Sigmoid colon (tissue), 7 donors: Measurements from ENCODE around the gene SLC44A5. TPM values are rescaled to one million over a fixed set of nuclear protein-coding genes. Genes with fewer than 3 reads are reported as not detected.

Experiments
- DNase-seq: peaks from one replicate; pipeline ENCODE4 v3.0.0-alpha.2; 2019
- H3K27ac ChIP-seq, 4 donors: fragments of 200-600 bp; sonication (generic); one replicate each; pipeline ENCODE4 v1.5.1; 2016 to 2019; ENCODE audit warnings: mild to moderate bottlenecking in 1 of 4
- H3K27me3 ChIP-seq, 3 donors: fragments of 200-600 bp; sonication (generic); one replicate each; pipeline ENCODE4 v1.5.1; 2019; ENCODE audit warnings: mild to moderate bottlenecking in 1 of 3
- H3K36me3 ChIP-seq, 4 donors: fragments of 200-600 bp; sonication (generic); one replicate each; pipeline ENCODE4 v1.5.1; 2016 to 2019
- H3K4me1 ChIP-seq, 4 donors: fragments of 200-600 bp; sonication (generic); one replicate each; pipeline ENCODE4 v1.5.1; 2017 to 2019
- H3K4me3 ChIP-seq, 4 donors: fragments of 200-600 bp; sonication (generic); one replicate each; pipeline ENCODE4 v1.5.1; 2017 to 2019; ENCODE audit warnings: mild to moderate bottlenecking in 2 of 4, moderate library complexity in 1 of 4
- H3K9me3 ChIP-seq, 4 donors: fragments of 200-600 bp in 3 of 4; sonication (generic) in 3 of 4; one replicate each; pipeline versions ENCODE4 v1.5.1 to v1.6.1; 2013 to 2019
- CTCF ChIP-seq, 4 experiments: fragments of 450-650 bp in 3 of 4; fragments of 200-600 bp in 1 of 4; IDR thresholded peaks; one replicate each; pipeline ENCODE4 v1.5.1; 2016 to 2019; ENCODE audit warnings: antibody characterized with exemption in 4 of 4, mild to moderate bottlenecking in 3 of 4, moderate library complexity in 2 of 4
- EP300 ChIP-seq, 4 donors: sonication (generic); formaldehyde crosslinking; IDR thresholded peaks; one replicate each; pipeline ENCODE4 v1.6.1; 2017; ENCODE audit warnings: antibody characterized with exemption in 4 of 4
- POLR2A ChIP-seq, 2 donors: fragments of 450-650 bp; IDR thresholded peaks; one replicate each; pipeline ENCODE4 v1.6.1; 2016; ENCODE audit warnings: antibody characterized with exemption in 2 of 2, mild to moderate bottlenecking in 2 of 2, moderate library complexity in 2 of 2
- POLR2AphosphoS5 ChIP-seq, 4 donors: sonication (generic); formaldehyde crosslinking; IDR thresholded peaks; one replicate each; pipeline ENCODE4 v1.6.1; 2017; ENCODE audit warnings: antibody characterized with exemption in 4 of 4
- WGBS, 2 donors: extraction: QIAGEN DNeasy Blood & Tissue Kit; methylation state at CpG; one replicate each; pipeline ENCODE4 v1.1.7; 2013; 5-methylcytosine and 5-hydroxymethylcytosine counted together
- intact Hi-C: fragments of 100-400 bp; cut with DNase I; formaldehyde crosslinking; loops from one replicate; pipeline ENCODE4 v1.15.1; 2023
- polyA plus RNA-seq, 3 donors: library from polyadenylated mRNA; stranded (reverse); fragments of 200-250 nt; gene quantifications; one replicate each; pipeline ENCODE4 v1.2.3, GENCODE V29; 2013
- small RNA-seq, 3 donors: library from RNA; depleted of rRNA; stranded (forward); fragments of <200 nt; gene quantifications; one replicate each; pipeline ENCODE3, GENCODE V24; 2016
- total RNA-seq, 4 donors: library from RNA; depleted of rRNA; stranded (reverse); fragments of >200 nt; gene quantifications; one replicate each; pipeline ENCODE4 v1.1.0, GENCODE V29; 2016
- donor health status: healthy with polysubstance abuse.
- donor health status: Bipolar disorder and iron deficiency.
- donor health status: healthy.

Gene SLC44A5
- total and polyA plus RNA-seq, 7 donors, result 0.36 to 1.4 (median 0.67) TPM; not detected in 1

GRCh38 chr1:75159154-75159553 lies 451.8 kb downstream of the SLC44A5 start:
- intact Hi-C loops, result no loop called here
- no peak for TF ChIP-seq POLR2AphosphoS5 (IDR thresholded peaks at IDR 0.05)
- no peak for TF ChIP-seq EP300 (IDR thresholded peaks at IDR 0.05)
- TF ChIP-seq POLR2A (IDR thresholded peaks at IDR 0.05), result no peak
- no peak for TF ChIP-seq CTCF (IDR thresholded peaks at IDR 0.05)
- H3K4me1 ChIP-seq, result no peaks in the 10 kb centered on the region
- no peaks in the 10 kb centered on the region for H3K36me3 ChIP-seq
- no peaks in the 10 kb centered on the region for H3K27me3 ChIP-seq
- H3K27ac ChIP-seq, result no peak overlapping the region
- no peak overlapping the region for H3K4me3 ChIP-seq
- DNase-seq, result no peak
- 81 to 92% methylated on average over 3 of the region's 3 CpGs for WGBS, 2 donors
- H3K9me3 ChIP-seq, result no peaks in the 10 kb centered on the region

Small RNA genes lying within 50 kb of the gene (small RNA-seq; reads per million reads assigned to genes)
- gene RNU6-503P, result 0 reads per million in 3 donors
- 0 reads per million in 3 donors for gene RNU6-622P

Other genes with a start within 250 kb of the SLC44A5 start
- gene ACADM, start 113.6 kb upstream of the SLC44A5 start, total RNA-seq, result 10 to 100 TPM; 40.7 to 68.6 (median 60.7) TPM
- 100 to 1,000 TPM in 1 of 3 donors, 10 to 100 TPM in 2; 33.0 to 197 (median 85.3) TPM for gene ACADM, start 113.6 kb upstream of the SLC44A5 start, polyA plus RNA-seq
- gene RABGGTB, start 175.1 kb upstream of the SLC44A5 start, total RNA-seq, result 10 to 100 TPM; 33.2 to 65.8 (median 52.5) TPM
- gene RABGGTB, start 175.1 kb upstream of the SLC44A5 start, polyA plus RNA-seq, result 10 to 100 TPM; 48.3 to 61.3 (median 57.9) TPM
- under 1 TPM in 3 of 4 donors, not detected in 1; 0.41 to 0.71 (median 0.66) TPM for gene MSH4, start 185.8 kb upstream of the SLC44A5 start, total RNA-seq
- under 1 TPM in 1 of 3 donors, not detected in 2; 0.07 TPM for gene MSH4, start 185.8 kb upstream of the SLC44A5 start, polyA plus RNA-seq